GM04503 (cell line): ENCODE measurements around the gene GSK3B.
"Not testable (repeated sequence)": the region's sequence is repeated elsewhere in the genome, so short reads cannot be mapped to it uniquely, and the experiment has no call there.

Experiments
- DNase-seq: peaks from one replicate; pipeline ENCODE4 v3.0.0-alpha.2; 2012; ENCODE audit warnings: low read depth

Gene GSK3B

DNA sequence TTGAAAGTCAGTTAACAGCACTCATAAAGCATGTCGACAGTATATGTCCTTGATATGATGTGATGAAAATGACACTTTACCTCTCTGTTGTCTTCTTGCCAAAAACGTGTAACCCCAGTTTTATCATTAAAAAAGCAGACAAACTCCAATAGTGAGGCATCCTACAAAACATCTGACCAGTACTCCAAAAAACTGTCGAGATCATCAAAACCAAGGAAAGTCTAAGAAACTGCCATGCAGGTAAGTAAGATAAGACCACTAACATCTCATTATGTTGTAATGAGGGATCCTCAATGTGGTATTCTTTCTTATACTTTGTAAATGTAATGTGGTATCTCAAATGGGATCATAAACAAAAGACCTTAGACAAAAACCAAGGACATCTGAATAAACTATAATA, 160.0 kb downstream of the GSK3B start:
- no peak for DNase-seq

- no peak for DNase-seq
Measured at GRCh38 chr3:119933207-119933606, 161.0 kb downstream of the GSK3B start.

DNA sequence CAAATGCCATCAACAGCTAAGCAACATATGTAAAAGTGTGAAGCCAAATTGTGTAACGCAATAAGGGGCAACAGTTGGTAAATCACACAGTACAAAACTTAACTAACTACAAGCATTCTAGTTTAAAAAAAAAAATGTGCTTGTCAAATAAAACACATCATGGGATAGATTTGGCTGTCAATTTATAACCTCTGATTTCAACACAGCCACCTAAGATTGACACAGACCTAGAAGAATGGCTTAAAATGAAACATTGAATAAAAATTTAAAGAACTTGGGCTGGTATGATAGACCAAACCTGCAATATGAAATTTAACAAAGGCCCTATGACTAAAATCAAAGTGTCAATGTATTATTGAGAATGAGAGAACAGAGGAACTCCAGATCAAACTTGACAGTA, 164.0 kb downstream of the GSK3B start:
- no peak for DNase-seq

- no peak for DNase-seq
Measured at GRCh38 chr3:119927190-119927589, 167.1 kb downstream of the GSK3B start.

- no peak for DNase-seq
Measured at GRCh38 chr3:119924111-119925094, 169.8 kb downstream of the GSK3B start.

- DNase-seq, result no peak
Measured at GRCh38 chr3:119918992-119919933, 175.0 kb downstream of the GSK3B start.

GRCh38 chr3:119913021-119913420, 181.2 kb downstream of the GSK3B start:
- peak; percentile 14 for DNase-seq

DNA sequence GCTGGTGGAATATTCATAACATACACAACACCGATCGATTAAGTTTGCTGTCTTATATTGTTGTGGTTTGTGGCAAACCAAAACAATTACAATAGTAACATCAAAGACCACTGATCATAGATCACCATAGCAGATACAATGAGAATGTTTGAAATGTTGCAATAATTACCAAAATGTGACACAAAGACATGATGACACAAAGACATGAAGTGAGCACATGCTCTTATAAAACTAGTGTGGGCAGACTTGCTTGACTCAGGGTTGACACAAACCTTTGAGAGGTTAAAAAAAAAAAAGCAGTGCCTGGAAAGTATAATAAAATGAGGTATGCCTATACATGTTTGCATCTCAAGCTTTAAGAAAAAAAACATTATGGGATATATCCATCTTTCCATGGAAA, 182.0 kb downstream of the GSK3B start:
- no peak for DNase-seq

- no peak for DNase-seq
Measured at GRCh38 chr3:119911748-119912147, 182.5 kb downstream of the GSK3B start.

- DNase-seq, result no peak
Measured at GRCh38 chr3:119902061-119902460, 192.2 kb downstream of the GSK3B start.

DNA sequence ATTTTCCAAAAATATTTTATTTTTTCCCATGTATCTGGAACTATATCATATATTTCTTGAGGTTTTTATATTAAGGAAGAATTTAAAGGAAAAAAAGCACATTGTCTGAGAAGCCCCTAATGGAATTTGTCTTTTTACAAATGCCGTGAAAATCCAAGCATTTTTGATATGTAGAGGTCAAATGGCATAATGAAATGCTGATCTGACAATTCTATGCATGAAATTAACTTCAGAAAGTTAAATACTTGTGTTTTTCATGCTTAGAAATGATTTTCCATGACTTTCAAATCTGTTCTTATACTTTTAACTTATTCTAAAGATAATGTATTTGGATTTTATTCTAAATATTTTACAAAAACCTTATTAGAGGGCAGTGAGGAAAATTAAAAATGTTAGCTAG, 193.1 kb downstream of the GSK3B start:
- no peak for DNase-seq

- no peak for DNase-seq
Measured at GRCh38 chr3:119899192-119899511, 195.1 kb downstream of the GSK3B start.

DNA sequence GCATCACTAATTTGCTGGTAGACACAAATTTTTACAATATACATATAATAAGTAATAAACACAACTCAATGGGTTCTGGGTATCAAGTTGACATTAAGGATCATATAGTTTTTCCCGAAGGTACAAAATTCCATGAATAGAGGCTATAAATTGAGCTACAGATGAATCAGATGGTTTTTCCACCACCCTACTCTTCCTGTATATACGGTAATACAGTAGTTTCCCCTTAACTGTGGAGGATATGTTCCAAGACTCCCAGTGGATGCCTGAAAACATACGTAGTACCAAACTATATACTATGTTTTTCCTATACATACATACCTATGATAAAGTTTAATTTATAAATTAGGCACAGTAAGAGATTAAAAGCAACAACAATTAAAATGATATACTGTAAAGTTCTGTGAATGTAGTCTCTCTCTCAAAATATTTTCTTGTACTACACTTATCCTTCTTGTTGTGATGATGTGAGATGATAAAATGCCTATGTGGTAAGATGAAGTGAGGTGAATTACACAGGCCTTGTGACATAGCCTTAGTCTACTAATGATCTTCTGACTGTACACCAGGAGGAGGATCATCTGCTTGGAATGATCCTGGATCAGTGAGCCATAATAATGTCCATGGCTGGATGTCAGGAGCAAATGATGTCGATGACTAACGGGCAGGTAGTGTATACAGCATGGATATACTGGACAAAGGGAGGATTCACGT, 195.6 kb downstream of the GSK3B start:
- peak; percentile 24 for DNase-seq

DNA sequence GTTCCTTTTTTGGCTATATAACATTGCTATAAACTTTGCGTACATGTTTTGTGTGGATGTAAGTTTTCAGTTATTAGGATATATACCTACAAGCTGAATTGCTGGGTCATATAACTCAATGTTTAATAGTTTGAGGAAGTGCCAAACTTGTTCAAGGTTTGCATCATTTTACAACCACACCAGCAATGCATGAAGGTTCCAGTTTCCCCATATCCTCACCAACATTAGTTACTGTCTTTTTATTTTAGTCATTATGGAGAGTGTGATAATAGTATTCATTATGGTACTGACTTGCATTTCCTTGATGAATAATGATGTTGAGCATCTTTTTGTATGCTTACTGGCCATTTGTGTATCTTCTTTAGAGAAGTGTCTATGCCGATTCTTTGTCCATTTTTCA, 200.1 kb downstream of the GSK3B start:
- DNase-seq, result no peak

DNA sequence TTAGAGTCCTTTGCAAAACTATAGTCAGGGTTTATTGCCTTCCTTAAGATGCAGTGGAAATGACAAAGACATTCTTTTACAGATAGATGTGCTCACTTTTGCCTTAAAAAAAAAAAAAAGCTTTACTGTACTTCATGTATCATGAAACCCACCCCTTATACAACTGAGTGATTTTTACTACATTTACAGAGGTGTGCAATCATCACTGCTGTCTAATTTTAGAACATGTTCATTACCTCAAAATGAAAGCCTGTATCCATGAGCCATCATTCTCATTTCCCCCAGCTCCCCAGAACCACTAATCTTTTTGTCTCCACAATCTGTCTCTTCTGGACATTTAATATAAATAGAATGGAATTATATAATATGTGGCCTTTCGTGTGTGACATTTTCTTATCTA, 200.5 kb downstream of the GSK3B start:
- no peak for DNase-seq

DNA sequence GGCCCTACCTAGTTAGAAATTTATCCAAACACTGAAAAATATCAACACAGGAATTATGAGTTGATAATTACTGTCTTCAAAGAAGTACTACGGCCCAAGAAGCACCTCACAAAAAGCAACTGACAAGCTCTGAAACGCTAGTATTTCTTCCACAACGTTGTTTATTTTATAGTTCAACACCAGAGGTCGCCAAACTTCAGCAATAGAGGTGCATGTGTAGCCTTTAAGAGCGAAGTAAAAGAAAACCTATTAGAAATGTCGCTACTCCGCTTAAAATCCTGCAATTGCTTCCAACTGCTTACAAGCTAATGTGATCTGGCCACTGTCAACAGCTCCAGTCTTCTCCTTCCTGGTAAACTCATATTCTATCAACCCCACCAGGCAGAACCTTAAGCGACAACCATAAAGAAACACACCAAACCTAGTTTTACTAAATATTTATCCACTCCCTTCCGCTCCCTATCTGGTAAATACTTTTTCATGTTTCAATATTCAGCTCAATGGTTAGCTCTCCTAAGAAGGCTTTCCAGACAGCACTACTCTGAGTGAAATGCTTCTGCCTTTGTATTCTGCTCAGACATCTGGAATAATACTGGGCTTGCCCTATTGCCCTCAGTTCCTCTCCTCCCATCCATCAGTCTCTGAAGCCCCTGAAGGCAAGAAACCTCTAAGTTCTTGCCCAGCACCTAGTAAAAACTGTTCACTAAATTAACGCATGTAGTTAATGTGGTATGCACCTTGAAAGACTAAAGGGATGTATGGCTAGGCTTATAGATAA, 202.1 kb downstream of the GSK3B start:
- peak; percentile 23 for DNase-seq

- DNase-seq, result not testable (repeated sequence)
Measured at GRCh38 chr3:119888681-119889080, 205.6 kb downstream of the GSK3B start.

DNA sequence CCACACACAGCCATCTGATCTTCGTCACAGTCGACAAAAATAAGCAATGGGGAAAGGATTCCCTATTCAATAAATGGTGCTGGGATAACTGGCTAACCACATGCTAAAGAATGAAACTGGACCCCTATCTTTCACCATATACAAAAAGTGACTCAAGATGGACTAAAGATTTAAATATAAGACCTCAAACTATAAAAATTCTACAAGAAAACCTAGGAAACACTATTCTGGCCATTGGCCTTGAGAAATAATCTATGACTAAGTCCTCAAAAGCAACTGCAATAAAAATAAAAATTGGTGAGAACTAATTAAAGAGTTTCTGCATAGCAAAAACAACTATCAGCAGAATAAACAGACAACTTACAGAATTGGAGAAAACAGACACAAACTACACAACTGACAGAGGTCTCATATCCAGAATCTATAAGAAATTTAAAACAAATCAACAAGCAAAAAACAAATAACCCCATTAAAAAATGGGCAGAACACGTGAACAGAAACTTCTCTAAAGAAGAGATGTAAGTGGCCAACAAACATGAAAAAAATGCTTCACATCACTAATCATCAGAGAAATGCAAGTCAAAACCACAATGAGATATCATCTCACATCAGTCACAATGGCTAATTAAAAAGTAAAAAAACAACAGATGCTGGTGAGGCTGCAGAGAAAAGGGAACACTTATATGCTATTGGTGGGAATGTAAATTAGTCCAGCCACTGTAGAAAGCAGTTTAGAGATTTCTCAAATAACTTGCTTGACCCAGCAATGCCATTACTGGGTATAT, 208.3 kb downstream of the GSK3B start:
- peak; percentile 26 for DNase-seq

GRCh38 chr3:119884161-119884557, 210.1 kb downstream of the GSK3B start:
- DNase-seq, result no peak

- no peak for DNase-seq
Measured at GRCh38 chr3:119883461-119884160, 210.6 kb downstream of the GSK3B start.
